Left lobe of liver (tissue), 2 donors: Measurements from ENCODE around the gene ZNF563. TPM values are rescaled to one million over a fixed set of nuclear protein-coding genes. Genes with fewer than 3 reads are reported as not detected.

Source experiments
- ATAC-seq: fragments of 200-7000 bp; cut with Tn5 transposase; one replicate; pipeline ENCODE4 v1.9.1; 2020; ENCODE audit warnings: mild to moderate bottlenecking, moderate library complexity
- DNase-seq: peaks from one replicate; pipeline ENCODE4 v3.0.0-alpha.2; 2020; ENCODE audit warnings: low spot score
- total RNA-seq: library from RNA; stranded (reverse); gene quantifications from one replicate; pipeline ENCODE4 v1.2.1, GENCODE V29; 2021
- donor health status: DM: no; HTN: no; CAD: no; lungs with moderate emphysema.
- donor health status: DM: no; HTN: yes; CAD: no.

Gene ZNF563
- total RNA-seq, 1 donor from 2014 or later, result 4.6 TPM

GRCh38 chr19:12295191-12295590 is 38.2 kb downstream of the ZNF563 start:
- ATAC-seq (no peak), DNase-seq (no peak)

GRCh38 chr19:12294249-12295158 is 38.9 kb downstream of the ZNF563 start, which contains the start of gene ZNF44:
Gene ZNF44, minus strand, starts transcription at chr19:12294883. Its CDS starts 189 bp downstream, at chr19:12294694.
- peak; percentile 100 for DNase-seq
- ATAC-seq, result peak; percentile 93

- DNase-seq, result peak; percentile 95
- ATAC-seq, result peak; percentile 73
Observed at GRCh38 chr19:12293777-12294248, 39.6 kb downstream of the ZNF563 start.

- ATAC-seq (no peak), DNase-seq (no peak)
Observed at GRCh38 chr19:12289790-12290065, 43.7 kb downstream of the ZNF563 start.

- ATAC-seq (no peak), DNase-seq (no peak)
Observed at GRCh38 chr19:12287958-12288500, 45.4 kb downstream of the ZNF563 start.

GRCh38 chr19:12284631-12285030 is 48.8 kb downstream of the ZNF563 start:
- ATAC-seq (no peak), DNase-seq (no peak)

- ATAC-seq (no peak), DNase-seq (no peak)
Observed at GRCh38 chr19:12284226-12284625, 49.2 kb downstream of the ZNF563 start.

GRCh38 chr19:12278713-12279112 is 54.7 kb downstream of the ZNF563 start:
- DNase-seq (no peak), ATAC-seq (no peak)

- DNase-seq (no peak), ATAC-seq (no peak)
Observed at GRCh38 chr19:12272980-12273901, 60.2 kb downstream of the ZNF563 start.

GRCh38 chr19:12272386-12272785 is 61.0 kb downstream of the ZNF563 start:
- DNase-seq, result no peak
- ATAC-seq, result no peak

GRCh38 chr19:12270854-12271253 is 62.6 kb downstream of the ZNF563 start:
- ATAC-seq (no peak), DNase-seq (no peak)

Other genes with a start within 250 kb of the ZNF563 start
- 0.65 TPM for gene ZNF20, start 193.3 kb downstream of the ZNF563 start, total RNA-seq
- 0.15 TPM for gene ZNF625, start 176.9 kb downstream of the ZNF563 start, total RNA-seq
- 2.5 TPM for gene ZNF136, start 170.5 kb downstream of the ZNF563 start, total RNA-seq
- 7.6 TPM for gene ZNF44, start 38.8 kb downstream of the ZNF563 start, total RNA-seq
- 2.6 TPM for gene ZNF442, start 32.0 kb upstream of the ZNF563 start, total RNA-seq
- 3.0 TPM for gene ZNF799, start 67.6 kb upstream of the ZNF563 start, total RNA-seq
- 2.4 TPM for gene ZNF443, start 107.4 kb upstream of the ZNF563 start, total RNA-seq
- 0.65 TPM for gene ZNF709, start 151.2 kb upstream of the ZNF563 start, total RNA-seq
- gene ZNF564, start 217.8 kb upstream of the ZNF563 start, total RNA-seq, result 5.3 TPM